ENCODE data around the gene NXPH4. TPM values are rescaled to one million over a fixed set of nuclear protein-coding genes. Genes with fewer than 3 reads are reported as not detected.
A peak's percentile ranks its signal among the peaks of the same experiment; 100 is the strongest.

Gene NXPH4
- total RNA-seq, 1 donor from 2014 or later, result not detected

- no peak for TF ChIP-seq CTCF (IDR thresholded peaks at IDR 0.05; ENCODE audit: unreplicated experiment)
- H3K27me3 Mint-ChIP-seq (ENCODE audit: unreplicated experiment), result no peaks in the 10 kb centered on the region
- no peak for DNase-seq (ENCODE audit: low spot score)
- H3K4me3 Mint-ChIP-seq (ENCODE audit: unreplicated experiment), result no peak overlapping the region
- no peaks in the 10 kb centered on the region for H3K9me3 Mint-ChIP-seq (ENCODE audit: unreplicated experiment)
- peaks cover 8% of the 10 kb centered on the region for H3K4me1 Mint-ChIP-seq (ENCODE audit: unreplicated experiment)
- H3K36me3 Mint-ChIP-seq (ENCODE audit: low read depth, unreplicated experiment), result peaks cover 9% of the 10 kb centered on the region
- H3K27ac Mint-ChIP-seq (ENCODE audit: unreplicated experiment), result no peak overlapping the region
Observed at GRCh38 chr12:57262126-57262822, 45.7 kb downstream of the NXPH4 start.

DNA sequence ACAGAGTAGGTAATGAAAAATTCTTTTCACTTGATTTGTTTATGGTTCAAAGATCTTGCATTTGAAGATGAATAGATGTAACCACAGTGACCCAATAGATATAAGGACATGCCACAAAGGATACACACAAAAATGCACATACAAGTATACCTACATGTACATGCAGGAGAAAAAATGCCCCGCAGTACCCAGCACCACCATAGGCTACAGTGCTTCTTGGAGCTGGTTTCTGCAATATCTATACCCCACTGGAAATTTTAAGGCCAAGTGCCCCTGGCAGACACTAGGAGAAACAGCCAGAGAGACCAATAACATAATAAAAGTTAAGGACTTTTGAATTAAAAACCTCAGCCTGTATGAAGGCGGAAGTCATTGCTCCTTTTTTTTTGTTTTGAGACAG lies 46.5 kb downstream of the NXPH4 start:
- Mint-ChIP-seq H3K9me3 (ENCODE audit: unreplicated experiment) (no peaks in the 10 kb centered on the region), H3K27ac (ENCODE audit: unreplicated experiment) (no peak overlapping the region), H3K36me3 (ENCODE audit: low read depth, unreplicated experiment) (peaks cover 11% of the 10 kb centered on the region), H3K4me1 (ENCODE audit: unreplicated experiment) (peaks cover 8% of the 10 kb centered on the region), H3K4me3 (ENCODE audit: unreplicated experiment) (no peak overlapping the region), H3K27me3 (ENCODE audit: unreplicated experiment) (no peaks in the 10 kb centered on the region)
- DNase-seq (ENCODE audit: low spot score), result no peak
- no peak for TF ChIP-seq CTCF (IDR thresholded peaks at IDR 0.05; ENCODE audit: unreplicated experiment)

- Mint-ChIP-seq H3K9me3 (ENCODE audit: unreplicated experiment) (no peaks in the 10 kb centered on the region), H3K4me1 (ENCODE audit: unreplicated experiment) (peaks cover 12% of the 10 kb centered on the region), H3K4me3 (ENCODE audit: unreplicated experiment) (peak overlapping the region; percentile 34), H3K27me3 (ENCODE audit: unreplicated experiment) (no peaks in the 10 kb centered on the region), H3K36me3 (ENCODE audit: low read depth, unreplicated experiment) (peaks cover 12% of the 10 kb centered on the region), H3K27ac (ENCODE audit: unreplicated experiment) (no peak overlapping the region)
- DNase-seq (ENCODE audit: low spot score), result no peak
- TF ChIP-seq CTCF (IDR thresholded peaks at IDR 0.05; ENCODE audit: unreplicated experiment), result no peak
Observed at GRCh38 chr12:57266681-57267080, 50.1 kb downstream of the NXPH4 start.

GRCh38 chr12:57268264-57268663 lies 51.7 kb downstream of the NXPH4 start:
- no peak for TF ChIP-seq CTCF (IDR thresholded peaks at IDR 0.05; ENCODE audit: unreplicated experiment)
- Mint-ChIP-seq H3K27me3 (ENCODE audit: unreplicated experiment) (no peaks in the 10 kb centered on the region), H3K36me3 (ENCODE audit: low read depth, unreplicated experiment) (peaks cover 12% of the 10 kb centered on the region), H3K4me3 (ENCODE audit: unreplicated experiment) (no peak overlapping the region), H3K4me1 (ENCODE audit: unreplicated experiment) (peaks cover 26% of the 10 kb centered on the region), H3K9me3 (ENCODE audit: unreplicated experiment) (no peaks in the 10 kb centered on the region), H3K27ac (ENCODE audit: unreplicated experiment) (no peak overlapping the region)
- DNase-seq (ENCODE audit: low spot score), result no peak

GRCh38 chr12:57270966-57271470 lies 54.4 kb downstream of the NXPH4 start:
- peak overlapping the region; percentile 5 for H3K4me3 Mint-ChIP-seq (ENCODE audit: unreplicated experiment)
- TF ChIP-seq CTCF (IDR thresholded peaks at IDR 0.05; ENCODE audit: unreplicated experiment), result no peak
- no peaks in the 10 kb centered on the region for H3K9me3 Mint-ChIP-seq (ENCODE audit: unreplicated experiment)
- peaks cover 12% of the 10 kb centered on the region for H3K36me3 Mint-ChIP-seq (ENCODE audit: low read depth, unreplicated experiment)
- peak overlapping the region; percentile 54 for H3K27ac Mint-ChIP-seq (ENCODE audit: unreplicated experiment)
- DNase-seq (ENCODE audit: low spot score), result no peak
- H3K27me3 Mint-ChIP-seq (ENCODE audit: unreplicated experiment), result no peaks in the 10 kb centered on the region
- H3K4me1 Mint-ChIP-seq (ENCODE audit: unreplicated experiment), result peaks cover 27% of the 10 kb centered on the region

All from endothelial cell (in vitro differentiated cells).